Left forelimb (tissue), 1 donor: ENCODE data around the gene CLEC12A.
"Not testable (repeated sequence)": the region's sequence is repeated elsewhere in the genome, so short reads cannot be mapped to it uniquely, and the experiment has no call there.

Experiments
- DNase-seq: peaks from one replicate; pipeline ENCODE4 v3.0.0-alpha.2; 2018; ENCODE audit warnings: low spot score

Gene CLEC12A

DNA sequence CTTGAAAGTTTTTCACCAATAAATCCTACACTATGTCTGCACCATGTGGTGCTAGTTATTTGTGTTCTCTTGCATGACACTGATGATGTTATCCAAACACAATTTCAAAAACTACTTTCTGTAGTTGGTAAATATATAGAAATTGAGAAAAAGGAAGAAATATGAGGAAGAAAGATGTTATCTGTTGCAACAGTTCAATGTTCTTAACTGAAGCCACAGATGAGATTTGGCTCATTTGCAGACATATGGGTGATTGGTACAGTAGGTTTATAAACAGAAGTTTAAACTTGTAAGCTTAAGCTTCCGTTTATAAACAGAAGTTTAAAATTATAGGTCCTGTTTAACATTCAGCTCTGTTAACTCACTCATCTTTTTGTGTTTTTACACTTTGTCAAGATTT is at the start of gene CLEC12A:
CLEC12A (plus strand) TSS at position 229 of the 400 bp plus-strand sequence. CDS start 188 bp downstream, outside the sequence.
- DNase-seq = no peak

DNA sequence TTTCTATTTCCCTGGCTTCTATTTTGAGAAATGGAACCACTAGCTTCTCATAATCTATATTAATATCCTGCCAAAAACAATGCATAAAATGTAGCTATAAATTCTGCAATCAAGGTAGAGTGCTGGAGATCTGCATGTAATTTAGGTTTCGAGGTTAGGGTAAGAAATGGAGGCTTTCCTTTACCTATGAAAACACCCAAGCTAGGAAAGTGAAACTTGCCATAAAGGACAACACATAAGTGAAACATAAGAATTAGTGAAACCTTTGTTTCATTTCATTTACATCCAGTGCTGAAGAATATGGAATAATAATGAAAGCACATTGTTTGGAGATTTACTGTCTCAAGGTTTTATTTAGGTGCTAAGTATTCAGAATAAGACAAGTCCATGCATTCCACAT is 48.8 kb upstream of the CLEC12A start:
- no peak for DNase-seq

DNA sequence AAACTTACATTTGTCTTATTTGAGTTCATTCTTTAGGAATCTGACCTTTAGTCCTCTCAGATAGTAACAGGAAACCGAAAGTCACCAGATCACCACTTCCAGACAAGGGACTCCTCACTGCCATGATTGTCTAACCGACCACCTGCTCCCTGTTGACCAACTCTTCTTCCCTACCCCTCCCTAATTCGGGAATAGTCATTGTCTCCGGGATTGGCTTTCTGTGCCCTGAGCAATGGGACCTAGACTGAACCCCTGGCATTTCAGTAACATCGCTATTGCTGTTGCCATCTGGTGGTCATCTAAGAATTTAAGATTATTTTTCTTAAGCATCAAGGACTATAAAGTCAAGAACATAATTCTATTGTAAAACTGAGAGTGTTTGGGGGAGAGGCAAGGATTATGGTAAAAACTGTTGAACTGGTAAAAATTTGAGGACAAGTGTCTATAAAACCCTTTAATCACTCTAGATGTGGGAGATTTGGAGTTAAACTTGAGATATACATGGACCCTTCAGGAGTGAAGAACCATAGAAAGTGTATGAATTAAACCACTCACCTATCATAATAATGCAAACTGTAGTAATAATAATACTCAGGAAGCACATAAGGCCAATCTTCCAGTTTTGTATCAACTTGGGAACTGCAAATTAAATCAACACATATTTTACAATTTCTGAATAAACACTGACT is 45.4 kb upstream of the CLEC12A start:
- no peak for DNase-seq

DNA sequence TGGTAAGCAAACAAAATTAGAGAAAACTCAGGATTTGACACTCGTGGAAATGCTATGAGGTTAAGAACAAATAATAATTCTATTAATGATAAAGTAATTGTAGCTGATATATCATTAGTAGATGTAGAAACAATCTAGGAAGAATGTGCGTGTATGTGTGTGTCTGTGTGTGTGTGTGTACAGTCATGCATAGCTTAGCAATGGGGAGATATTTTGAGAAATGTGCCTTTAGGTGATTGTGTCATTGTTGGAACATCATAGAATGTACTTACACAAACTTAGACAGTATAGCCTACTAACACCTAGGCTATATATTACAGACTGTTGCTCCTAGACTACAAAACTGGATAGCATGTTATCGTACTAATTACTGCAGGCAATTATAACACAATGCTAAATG is 44.3 kb upstream of the CLEC12A start:
- DNase-seq = no peak

DNA sequence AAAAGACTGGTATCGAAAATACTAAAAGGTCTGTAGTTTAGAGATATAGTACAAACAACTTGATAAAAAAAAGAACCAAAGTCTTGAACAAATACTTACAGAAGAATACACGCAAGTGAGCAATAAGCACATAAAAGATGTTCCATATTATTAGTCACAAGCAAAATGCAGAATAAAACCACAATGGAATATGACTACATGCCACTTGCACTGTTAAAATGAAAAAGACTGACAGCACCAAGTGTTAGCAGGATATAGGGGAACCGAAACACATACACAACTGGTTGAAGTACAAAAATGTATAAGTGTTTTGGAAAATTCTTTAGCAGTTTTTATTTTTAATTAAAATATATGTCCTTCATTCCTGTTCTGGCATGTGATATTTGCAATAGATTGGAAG is 42.6 kb upstream of the CLEC12A start:
- DNase-seq = no peak

DNA sequence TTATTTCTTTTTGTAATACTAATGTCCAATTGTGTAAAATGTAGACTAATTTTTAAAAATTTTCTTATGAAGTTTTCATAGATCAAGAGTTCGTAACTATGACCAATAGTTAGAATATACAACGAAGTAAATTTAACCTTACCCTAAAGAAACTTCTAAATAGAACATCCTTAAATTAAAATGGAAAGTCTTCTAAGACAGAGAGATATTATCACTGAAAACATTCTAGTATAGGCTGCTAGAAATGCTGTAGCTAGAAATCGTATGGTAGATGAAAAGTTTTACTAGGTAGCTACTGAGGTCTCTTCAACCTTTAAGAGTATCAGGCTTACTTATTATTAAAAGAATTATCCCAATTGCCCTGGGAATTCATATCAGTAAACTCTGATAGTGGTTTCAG is 40.0 kb upstream of the CLEC12A start:
- DNase-seq = no peak

DNA sequence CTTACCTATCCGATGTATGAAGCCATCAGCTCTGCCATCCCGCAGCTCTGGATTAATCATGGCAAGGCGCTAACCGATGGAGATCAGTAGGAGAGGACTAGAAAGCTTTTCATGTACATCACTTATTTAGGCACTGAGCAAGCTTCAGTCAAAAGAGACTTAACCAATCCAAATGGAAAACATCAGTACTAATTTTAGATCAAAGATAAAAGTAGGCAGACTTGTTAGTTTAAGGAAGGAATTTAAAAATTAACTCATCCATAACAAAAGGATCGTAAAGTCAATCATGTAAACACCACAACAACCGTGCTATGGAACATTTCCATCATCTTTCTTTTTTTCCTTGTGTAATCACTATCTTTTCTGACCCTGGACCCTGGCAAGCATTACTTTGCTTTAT is 38.9 kb upstream of the CLEC12A start, which contains the start of gene CLEC2A:
CLEC2A (minus strand) TSS at position 101 of the 400 bp plus-strand sequence; CDS start at position 60, 41 bp downstream.
- no peak for DNase-seq

- DNase-seq = no peak
Observed at GRCh38 chr12:9933958-9934357, 37.3 kb upstream of the CLEC12A start.

- no peak for DNase-seq
Observed at GRCh38 chr12:9935026-9935425, 36.2 kb upstream of the CLEC12A start.

DNA sequence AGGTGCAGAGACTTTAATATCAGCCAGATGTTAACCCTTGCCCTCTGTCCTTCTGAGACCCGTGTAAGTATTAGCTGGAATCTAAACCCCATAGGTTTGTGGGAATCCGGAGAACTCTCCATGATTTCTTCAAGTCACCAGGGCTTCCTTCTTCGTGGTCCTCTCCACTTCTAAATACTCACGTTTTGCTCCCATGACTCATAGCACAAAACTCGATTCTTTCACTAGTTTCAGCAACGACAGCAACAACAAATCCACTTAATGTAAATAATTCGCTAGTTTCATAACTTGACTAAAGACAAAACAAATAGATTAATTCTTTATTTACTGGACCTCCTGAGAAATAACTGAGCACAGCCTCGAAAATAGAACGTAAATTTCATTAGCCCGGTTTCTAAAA is 34.6 kb upstream of the CLEC12A start:
- no peak for DNase-seq

DNA sequence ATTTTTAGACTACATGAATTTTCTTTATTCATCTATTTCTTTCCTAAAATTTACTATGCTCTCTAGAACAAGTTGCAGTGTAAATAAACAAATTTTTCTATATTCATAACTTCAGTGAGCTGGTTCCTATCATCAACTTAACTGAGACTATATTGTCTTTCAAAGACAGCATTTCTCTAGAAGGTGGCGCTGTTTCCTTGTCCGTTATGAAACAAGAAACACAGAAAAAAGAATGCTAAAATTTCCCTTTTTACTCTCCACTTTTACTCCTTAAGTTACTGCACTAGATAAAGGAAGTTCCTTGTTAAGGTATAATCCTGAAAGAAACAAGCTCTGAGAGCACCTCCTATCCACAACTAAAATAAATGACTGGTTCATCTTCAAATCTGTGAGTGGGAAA is 30.8 kb upstream of the CLEC12A start:
- DNase-seq = no peak

DNA sequence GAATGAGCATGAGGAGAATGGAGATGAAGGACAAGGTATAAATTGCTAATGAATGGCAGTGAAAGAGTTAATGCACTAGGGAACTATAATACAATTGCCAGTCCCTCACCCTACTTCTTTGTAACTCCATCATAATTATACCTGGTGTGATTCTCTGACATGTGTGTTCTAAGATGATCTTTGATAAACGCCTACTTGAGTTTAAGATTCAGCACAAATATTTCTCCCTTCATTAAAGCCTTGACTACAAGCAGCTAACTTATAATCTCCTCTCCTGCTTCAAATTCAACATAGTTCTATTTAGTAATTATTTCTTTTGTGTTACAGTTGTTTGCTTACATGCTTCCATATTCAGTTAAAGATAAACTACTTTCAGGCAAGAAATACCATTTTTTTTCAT is 29.4 kb upstream of the CLEC12A start:
- no peak for DNase-seq

GRCh38 chr12:9943240-9943639 is 28.0 kb upstream of the CLEC12A start:
- DNase-seq = no peak

DNA sequence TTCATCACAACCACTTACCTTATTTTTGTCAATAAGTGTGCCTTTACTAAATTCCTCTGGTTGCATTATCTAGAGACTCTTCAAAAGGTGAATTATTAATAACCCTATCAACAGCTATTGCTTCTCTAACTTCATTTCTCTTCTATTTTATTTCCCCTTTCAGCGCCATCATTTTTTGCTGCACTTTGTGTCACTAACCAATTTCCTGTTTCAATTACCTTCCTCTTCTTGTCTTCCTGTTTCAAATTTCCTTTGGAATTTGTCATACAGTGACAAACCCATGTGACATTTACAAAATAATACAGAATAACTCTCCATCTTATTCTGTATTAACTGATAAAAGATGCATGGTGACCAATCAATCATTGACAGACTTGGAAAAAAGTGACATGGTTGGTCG is 26.8 kb upstream of the CLEC12A start:
- no peak for DNase-seq

- no peak for DNase-seq
Observed at GRCh38 chr12:9947674-9948073, 23.5 kb upstream of the CLEC12A start.

DNA sequence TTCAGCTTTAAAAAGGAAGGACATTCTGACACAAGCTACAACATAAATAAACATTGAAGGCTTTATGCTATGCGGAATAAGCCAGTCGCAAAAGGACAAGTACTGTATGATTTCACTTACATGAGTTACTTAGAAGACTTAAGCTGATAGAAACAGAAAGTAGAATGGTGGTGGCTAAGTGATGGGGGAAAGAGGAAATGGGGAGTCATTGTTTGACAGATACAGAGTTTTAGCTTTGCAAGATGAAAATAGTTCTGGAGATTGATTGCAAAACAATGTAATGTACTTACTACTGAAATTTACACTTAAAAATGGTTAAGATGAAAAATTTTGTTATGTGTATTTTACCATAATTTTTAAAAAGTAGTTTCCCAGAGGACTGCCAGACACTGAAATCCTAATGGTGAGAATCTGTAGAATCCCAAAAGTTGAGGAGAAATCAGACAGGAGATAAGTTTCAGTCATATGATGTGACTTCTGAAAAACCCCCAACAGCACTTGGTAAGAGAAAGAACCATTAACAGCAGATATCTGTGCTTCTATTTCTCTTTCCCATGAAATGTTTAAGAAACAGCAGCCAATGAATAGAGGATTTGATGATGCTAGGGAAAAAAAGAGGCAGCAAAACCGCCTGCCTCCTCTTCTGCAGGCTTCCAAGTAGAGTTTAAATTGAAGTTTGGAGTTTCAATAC is 22.5 kb upstream of the CLEC12A start:
- no peak for DNase-seq

GRCh38 chr12:9951026-9951675 is 20.1 kb upstream of the CLEC12A start:
- DNase-seq = no peak

- not testable (repeated sequence) for DNase-seq
Observed at GRCh38 chr12:9952954-9953729, 18.1 kb upstream of the CLEC12A start.

DNA sequence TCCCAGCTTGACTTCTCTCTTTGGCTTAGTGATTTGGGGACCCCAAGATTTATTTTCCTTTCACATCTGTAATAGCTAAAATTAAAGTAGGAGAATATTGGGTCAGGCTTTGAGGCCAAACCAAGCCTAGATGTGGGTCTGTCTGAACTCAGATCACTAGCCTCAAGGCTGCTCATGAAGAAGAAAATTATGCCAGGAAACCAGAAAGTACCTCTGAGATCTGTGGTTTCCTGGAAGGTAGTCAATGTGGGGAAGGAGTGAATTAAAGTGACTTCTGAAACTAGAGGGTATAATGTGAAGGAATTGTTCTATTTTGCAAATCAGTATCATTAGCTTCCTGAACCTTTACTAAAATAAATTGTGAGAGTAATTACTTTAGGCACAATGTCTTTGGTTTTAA is 13.4 kb upstream of the CLEC12A start:
- no peak for DNase-seq

DNA sequence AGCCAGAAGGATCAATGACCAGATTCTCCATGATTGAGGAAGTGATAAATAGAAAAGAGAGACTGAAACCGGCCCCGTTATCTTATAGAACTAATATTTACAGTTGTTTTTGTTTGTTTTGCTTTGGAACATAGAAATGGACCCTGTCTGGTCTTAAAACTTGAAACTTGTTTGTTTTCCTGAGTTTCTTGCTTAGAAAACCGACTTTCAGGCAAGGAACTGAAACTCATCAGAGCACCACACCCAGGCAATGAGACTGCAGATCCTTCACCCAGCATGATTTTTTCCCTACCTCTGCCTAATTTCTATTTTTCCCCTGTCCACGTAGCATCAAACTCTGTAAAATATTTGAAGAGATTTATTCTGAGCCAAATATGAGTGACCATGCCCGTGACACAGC is 10.6 kb upstream of the CLEC12A start:
- no peak for DNase-seq

DNA sequence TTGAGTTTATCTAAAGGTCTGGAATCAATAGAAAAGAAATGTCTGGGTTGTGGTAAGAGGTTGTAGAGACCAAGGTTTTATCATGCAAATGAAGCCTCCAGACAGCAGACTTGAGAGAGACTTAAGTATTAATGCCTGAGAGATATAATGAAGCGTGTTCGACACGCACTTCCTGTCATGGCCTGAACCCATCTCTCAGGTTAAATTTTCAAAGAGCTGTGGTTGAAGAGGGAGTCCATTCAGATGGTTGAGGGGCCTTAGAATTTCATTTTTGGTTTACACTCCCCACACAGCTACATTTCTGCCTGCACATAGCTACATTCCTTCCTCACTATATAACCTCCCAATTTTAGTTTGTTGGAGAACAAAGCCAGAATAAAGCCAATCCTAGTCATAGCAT is 10.1 kb upstream of the CLEC12A start:
- no peak for DNase-seq

- DNase-seq = no peak
Observed at GRCh38 chr12:9961901-9962300, 9.3 kb upstream of the CLEC12A start.
